IMR-90 (cell line): ENCODE results near the gene CFAP52. TPM values are rescaled to one million over a fixed set of nuclear protein-coding genes. Genes with fewer than 3 reads are reported as not detected.
"Not testable (repeated sequence)": the region's sequence is repeated elsewhere in the genome, so short reads cannot be mapped to it uniquely, and the experiment has no call there.

Source experiments
- ATAC-seq: fragments of 200-7000 bp; cut with Tn5 transposase; 2 replicates; pipeline ENCODE4 v1.9.1; 2020; ENCODE audit warnings: low read depth, mild to moderate bottlenecking, moderate library complexity
- BruUV-seq: library from RNA; stranded (reverse); fragments of 400-500 nt; replicated peaks from 2 replicates; lab custom pipeline; 2021; lab: Mats Ljungman, UMichigan
- CTCF ChIA-PET: fragments of 300-600 bp; formaldehyde crosslinking; extraction: SDS; loops from one replicate; lab custom pipeline; 2021; ENCODE audit warnings: antibody characterized with exemption; lab: Yijun Ruan, JAX
- POLR2A ChIA-PET: fragments of 300-600 bp; sonication (Branson Sonifier 250); formaldehyde crosslinking; loops from one replicate; lab custom pipeline; 2022; ENCODE audit warnings: antibody characterized with exemption; ENCODE audit not compliant: unreplicated experiment; lab: Charles Lee
- DNase-seq: peaks from one replicate; pipeline ENCODE4 v3.0.0; 2013
- H2AFZ ChIP-seq: replicated peaks from 2 replicates; pipeline ENCODE3; 2013; ENCODE audit warnings: low read length, mild to moderate bottlenecking; ENCODE audit not compliant: poor library complexity
- H2AK5ac ChIP-seq: 2 replicates; pipeline ENCODE4 v1.6.1; 2013; ENCODE audit warnings: low read depth, low read length, inconsistent platforms
- H2AK9ac ChIP-seq: replicated peaks from 2 replicates; pipeline ENCODE3; 2013; ENCODE audit warnings: mild to moderate bottlenecking, low read depth, low read length, moderate library complexity; ENCODE audit not compliant: poor library complexity
- H2BK120ac ChIP-seq: 2 replicates; pipeline ENCODE4 v1.6.1; 2013; ENCODE audit warnings: low read depth, low read length, inconsistent platforms
- H2BK15ac ChIP-seq: 3 replicates; pipeline ENCODE4 v1.6.1; 2013; ENCODE audit warnings: low read depth, low read length, inconsistent platforms
- H2BK20ac ChIP-seq: 2 replicates; pipeline ENCODE4 v1.6.1; 2013; ENCODE audit warnings: low read depth, mild to moderate bottlenecking, inconsistent platforms, low read length, moderate library complexity
- H2BK5ac ChIP-seq: 2 replicates; pipeline ENCODE4 v1.6.1; 2013; ENCODE audit warnings: mild to moderate bottlenecking, low read depth, low read length, inconsistent platforms; ENCODE audit not compliant: poor library complexity, severe bottlenecking
- H3K14ac ChIP-seq: replicated peaks from 2 replicates; pipeline ENCODE4 v1.6.1; 2013; ENCODE audit warnings: low read depth, low read length, inconsistent platforms
- H3K18ac ChIP-seq: 2 replicates; pipeline ENCODE4 v1.6.1; 2013; ENCODE audit warnings: low read depth, low read length, control low read depth
- H3K23ac ChIP-seq: 2 replicates; pipeline ENCODE4 v1.6.1; 2013; ENCODE audit warnings: low read depth, low read length, inconsistent platforms
- H3K27ac ChIP-seq: 2 replicates; pipeline ENCODE4 v1.5.1; 2013; ENCODE audit warnings: mild to moderate bottlenecking, control low read depth, low read length; ENCODE audit not compliant: insufficient read depth
- H3K27me3 ChIP-seq: 2 replicates; pipeline ENCODE4 v1.6.1; 2013; ENCODE audit warnings: low read length; ENCODE audit not compliant: control insufficient read depth, insufficient read depth
- H3K36me3 ChIP-seq: 2 replicates; pipeline ENCODE4 v1.6.1; 2013; ENCODE audit warnings: low read length, mixed read lengths; ENCODE audit not compliant: control insufficient read depth, insufficient read depth
- H3K4ac ChIP-seq: 2 replicates; pipeline ENCODE4 v1.6.1; 2013; ENCODE audit warnings: low read depth, low read length, inconsistent platforms
- H3K4me1 ChIP-seq: 2 replicates; pipeline ENCODE4 v1.6.1; 2013; ENCODE audit warnings: low read length, mixed read lengths; ENCODE audit not compliant: control insufficient read depth, insufficient read depth
- H3K4me2 ChIP-seq: 2 replicates; pipeline ENCODE4 v1.6.1; 2013; ENCODE audit warnings: low read depth, mild to moderate bottlenecking, control low read depth, low read length, moderate library complexity
- H3K4me3 ChIP-seq: 2 replicates; pipeline ENCODE4 v1.5.1; 2013; ENCODE audit warnings: low read depth, mild to moderate bottlenecking, control low read depth, low read length, moderate library complexity; ENCODE audit not compliant: insufficient read depth
- H3K56ac ChIP-seq: 2 replicates; pipeline ENCODE4 v1.6.1; 2013; ENCODE audit warnings: low read length, inconsistent platforms; ENCODE audit not compliant: insufficient read depth; ENCODE audit errors: extremely low read depth
- H3K79me1 ChIP-seq, 2 experiments: 2 replicates each; pipeline ENCODE4 v1.6.1; 2013; ENCODE audit warnings: low read length in 2 of 2, inconsistent platforms in 1 of 2, low read depth in 1 of 2
- H3K9ac ChIP-seq: 2 replicates; pipeline ENCODE4 v1.6.1; 2013; ENCODE audit warnings: low read depth, low read length, control low read depth
- H3K9me1 ChIP-seq: 2 replicates; pipeline ENCODE4 v1.6.1; 2013; ENCODE audit warnings: low read length, inconsistent platforms; ENCODE audit not compliant: insufficient read depth
- H3K9me3 ChIP-seq: 2 replicates; pipeline ENCODE4 v1.6.1; 2013; ENCODE audit warnings: low read length; ENCODE audit not compliant: control insufficient read depth, insufficient read depth
- H4K20me1 ChIP-seq: 2 replicates; pipeline ENCODE4 v1.6.1; 2013; ENCODE audit warnings: low read length, inconsistent platforms; ENCODE audit not compliant: insufficient read depth
- H4K5ac ChIP-seq: 2 replicates; pipeline ENCODE4 v1.6.1; 2013; ENCODE audit warnings: mild to moderate bottlenecking, low read depth, low read length, control low read depth
- H4K8ac ChIP-seq, 2 experiments: 2 replicates each; pipeline ENCODE4 v1.6.1; 2013; ENCODE audit warnings: low read depth in 2 of 2, low read length in 2 of 2, control low read depth in 1 of 2, inconsistent platforms in 1 of 2
- H4K91ac ChIP-seq: 2 replicates; pipeline ENCODE4 v1.6.1; 2013; ENCODE audit warnings: low read depth, low read length, inconsistent platforms; ENCODE audit not compliant: insufficient read depth
- WGBS, 2 experiments: methylation state at CpG; one replicate each; pipeline versions ENCODE4 v1.1.5 to v1.1.7; 2013; ENCODE audit warnings: missing lambda C conversion rate in 2 of 2; ENCODE audit not compliant: insufficient read length in 1 of 2; ENCODE audit errors: extremely low coverage in 2 of 2; 5-methylcytosine and 5-hydroxymethylcytosine counted together
- dilution Hi-C: fragments of 300-500 bp; cut with HindIII; formaldehyde crosslinking; loops from one replicate; pipeline ENCODE4 v1.14.3; 2018; ENCODE audit warnings: low sequenced_read_pairs; ENCODE audit not compliant: unreplicated experiment
- in situ Hi-C: fragments of 300-500 bp; cut with MboI; formaldehyde crosslinking; loops from 3 replicates; pipeline ENCODE4 v1.14.3; 2019; ENCODE audit warnings: low sequenced_read_pairs, inconsistent platforms, mixed read lengths
- intact Hi-C: fragments of 100-400 bp; cut with micrococcal nuclease; formaldehyde crosslinking; loops from 2 replicates; pipeline ENCODE4 v1.10.0; 2022
- polyA plus RNA-seq, 3 experiments: library from polyadenylated mRNA; depleted of rRNA; stranded (reverse); fragments of >200 nt; gene quantifications; 2 replicates each; pipeline ENCODE4 v1.2.3, GENCODE V29; 2012; ENCODE audit warnings: low replicate concordance in 1 of 3
- total RNA-seq: library from RNA; depleted of rRNA; stranded (reverse); fragments of >200 nt; gene quantifications from 2 replicates; pipeline ENCODE4 v1.2.3, GENCODE V29; 2012

CFAP52 gene
- total and polyA plus RNA-seq, 2 of the 4 experiments (the other 2 are of a cell fraction): 0.22 TPM; not detected in 1

- H2BK120ac ChIP-seq, H4K8ac ChIP-seq, H4K91ac ChIP-seq, H3K9me1 ChIP-seq, POLR2A ChIA-PET, H3K23ac ChIP-seq, H3K4me2 ChIP-seq, H3K14ac ChIP-seq, H2BK20ac ChIP-seq, H3K18ac ChIP-seq, H3K79me1 ChIP-seq, H2AFZ ChIP-seq, H3K36me3 ChIP-seq, H3K4me3 ChIP-seq, H3K56ac ChIP-seq, in situ Hi-C loops, DNase-seq, CTCF ChIA-PET, ATAC-seq, H2BK5ac ChIP-seq, H3K4me1 ChIP-seq, intact Hi-C loops, H4K5ac ChIP-seq, H3K27ac ChIP-seq, H4K20me1 ChIP-seq, dilution Hi-C loops, H3K9ac ChIP-seq, H2AK9ac ChIP-seq, H2AK5ac ChIP-seq, H3K4ac ChIP-seq, BruUV-seq, H3K27me3 ChIP-seq, H2BK15ac ChIP-seq: not testable (repeated sequence)
- H3K9me3 ChIP-seq: peaks cover 19% of the 10 kb centered on the region
- 92% methylated on average over 5 of the region's 11 CpGs; no CpG with 5 or more reads in 1 of the 2 experiments for WGBS, 2 experiments
Measured at GRCh38 chr17:9663511-9663910, 87.1 kb downstream of the CFAP52 start.
